ENCODE measurements around the gene UTS2B.

DNA sequence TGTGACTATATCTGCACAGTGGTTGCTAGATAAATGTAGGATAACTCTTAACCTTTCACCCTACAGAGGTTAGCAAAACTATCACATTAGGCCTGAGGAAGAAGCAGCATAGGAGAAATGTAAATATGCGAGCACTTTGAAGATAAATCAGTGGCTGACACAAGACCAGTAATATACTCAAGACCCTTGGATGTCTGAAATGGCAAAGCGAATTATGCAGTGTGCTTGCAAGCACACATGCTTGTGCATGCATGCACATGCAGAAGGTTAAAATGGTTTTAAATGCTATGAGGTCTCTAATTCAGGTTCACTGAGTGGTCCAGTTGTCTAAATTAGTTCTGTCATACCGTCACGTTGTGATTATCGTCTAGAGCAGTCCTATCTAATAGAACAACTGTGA lies 13.6 kb upstream of the UTS2B start:
- TF ChIP-seq, protein P1, sequence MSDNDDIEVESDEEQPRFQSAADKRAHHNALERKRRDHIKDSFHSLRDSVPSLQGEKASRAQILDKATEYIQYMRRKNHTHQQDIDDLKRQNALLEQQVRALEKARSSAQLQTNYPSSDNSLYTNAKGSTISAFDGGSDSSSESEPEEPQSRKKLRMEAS (IDR thresholded peaks at IDR 0.05; ENCODE audit: low read depth) = no peak
- TF ChIP-seq REST (IDR thresholded peaks at IDR 0.05; ENCODE audit: low read depth, low read length) (no peak), EZH2phosphoT487 (IDR thresholded peaks at IDR 0.05; ENCODE audit: borderline replicate concordance, low read depth) (no peak), SMC3 (IDR thresholded peaks at IDR 0.05; ENCODE audit: low read depth, low read length) (no peak), RFX5 (IDR thresholded peaks at IDR 0.05; ENCODE audit: low read length) (no peak), RAD21 (IDR thresholded peaks at IDR 0.05; ENCODE audit: low read length) (no peak), POLR2AphosphoS5 (IDR thresholded peaks at IDR 0.05; ENCODE audit: low read depth, low read length) (no peak), TAF1 (IDR thresholded peaks at IDR 0.05; ENCODE audit: borderline replicate concordance, low read depth, low read length) (no peak), RXRA (IDR thresholded peaks at IDR 0.05; ENCODE audit: borderline replicate concordance, low read depth) (no peak), SIN3A (IDR thresholded peaks at IDR 0.05; ENCODE audit: borderline replicate concordance, low read depth, low read length) (no peak), YY1 (IDR thresholded peaks at IDR 0.05; ENCODE audit: low read depth) (no peak)
- TF ChIP-seq, protein P2, sequence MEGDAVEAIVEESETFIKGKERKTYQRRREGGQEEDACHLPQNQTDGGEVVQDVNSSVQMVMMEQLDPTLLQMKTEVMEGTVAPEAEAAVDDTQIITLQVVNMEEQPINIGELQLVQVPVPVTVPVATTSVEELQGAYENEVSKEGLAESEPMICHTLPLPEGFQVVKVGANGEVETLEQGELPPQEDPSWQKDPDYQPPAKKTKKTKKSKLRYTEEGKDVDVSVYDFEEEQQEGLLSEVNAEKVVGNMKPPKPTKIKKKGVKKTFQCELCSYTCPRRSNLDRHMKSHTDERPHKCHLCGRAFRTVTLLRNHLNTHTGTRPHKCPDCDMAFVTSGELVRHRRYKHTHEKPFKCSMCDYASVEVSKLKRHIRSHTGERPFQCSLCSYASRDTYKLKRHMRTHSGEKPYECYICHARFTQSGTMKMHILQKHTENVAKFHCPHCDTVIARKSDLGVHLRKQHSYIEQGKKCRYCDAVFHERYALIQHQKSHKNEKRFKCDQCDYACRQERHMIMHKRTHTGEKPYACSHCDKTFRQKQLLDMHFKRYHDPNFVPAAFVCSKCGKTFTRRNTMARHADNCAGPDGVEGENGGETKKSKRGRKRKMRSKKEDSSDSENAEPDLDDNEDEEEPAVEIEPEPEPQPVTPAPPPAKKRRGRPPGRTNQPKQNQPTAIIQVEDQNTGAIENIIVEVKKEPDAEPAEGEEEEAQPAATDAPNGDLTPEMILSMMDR (IDR thresholded peaks at IDR 0.05) = no peak
- TF ChIP-seq, protein P3, sequence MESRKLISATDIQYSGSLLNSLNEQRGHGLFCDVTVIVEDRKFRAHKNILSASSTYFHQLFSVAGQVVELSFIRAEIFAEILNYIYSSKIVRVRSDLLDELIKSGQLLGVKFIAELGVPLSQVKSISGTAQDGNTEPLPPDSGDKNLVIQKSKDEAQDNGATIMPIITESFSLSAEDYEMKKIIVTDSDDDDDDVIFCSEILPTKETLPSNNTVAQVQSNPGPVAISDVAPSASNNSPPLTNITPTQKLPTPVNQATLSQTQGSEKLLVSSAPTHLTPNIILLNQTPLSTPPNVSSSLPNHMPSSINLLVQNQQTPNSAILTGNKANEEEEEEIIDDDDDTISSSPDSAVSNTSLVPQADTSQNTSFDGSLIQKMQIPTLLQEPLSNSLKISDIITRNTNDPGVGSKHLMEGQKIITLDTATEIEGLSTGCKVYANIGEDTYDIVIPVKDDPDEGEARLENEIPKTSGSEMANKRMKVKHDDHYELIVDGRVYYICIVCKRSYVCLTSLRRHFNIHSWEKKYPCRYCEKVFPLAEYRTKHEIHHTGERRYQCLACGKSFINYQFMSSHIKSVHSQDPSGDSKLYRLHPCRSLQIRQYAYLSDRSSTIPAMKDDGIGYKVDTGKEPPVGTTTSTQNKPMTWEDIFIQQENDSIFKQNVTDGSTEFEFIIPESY (IDR thresholded peaks at IDR 0.05; ENCODE audit: borderline replicate concordance, low read depth) = no peak
